Measurements from ENCODE around the gene DAGLB.

DAGLB gene

GRCh38 chr7:6432781-6433180 is 15.0 kb downstream of the DAGLB start:
- FAIRE-seq: no peak
- no peak for DNase-seq (ENCODE audit: low spot score)

- DNase-seq (ENCODE audit: low spot score) (no peak), FAIRE-seq (no peak)
Observed at GRCh38 chr7:6430974-6431373, 16.8 kb downstream of the DAGLB start.

DNA sequence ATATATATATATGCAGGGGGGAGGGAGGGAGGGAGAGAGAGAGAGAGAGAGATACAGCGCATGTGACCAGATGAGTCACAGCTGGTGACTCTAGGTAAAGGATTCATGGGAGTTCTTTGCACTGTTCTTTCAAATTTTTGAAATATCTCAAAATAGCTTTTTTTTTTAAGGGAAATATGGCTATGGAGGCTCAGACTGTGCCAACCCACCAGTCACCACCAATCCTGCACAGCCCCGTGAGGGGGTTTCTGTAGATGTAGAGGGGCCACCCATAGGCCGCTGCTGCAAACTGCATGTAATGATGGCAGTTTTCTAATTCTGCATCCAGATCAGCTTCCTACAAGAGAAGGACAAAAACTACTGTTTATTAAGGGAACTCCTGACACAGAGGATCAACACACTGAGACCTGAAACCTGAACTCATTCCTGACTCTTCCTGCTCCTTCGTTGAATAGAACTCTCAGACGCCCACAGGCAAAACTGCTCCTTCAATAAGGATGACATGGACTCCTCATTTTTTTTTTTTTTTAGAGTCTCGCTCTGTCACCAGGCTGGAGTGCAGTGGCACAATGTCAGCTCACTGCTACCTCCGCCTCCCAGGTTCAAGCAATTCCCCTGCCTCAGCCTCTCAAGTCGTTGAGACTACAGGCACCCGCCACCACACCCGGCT is 17.3 kb downstream of the DAGLB start:
- no peak for DNase-seq (ENCODE audit: low spot score)
- no peak for FAIRE-seq

- FAIRE-seq (no peak), DNase-seq (ENCODE audit: low spot score) (no peak)
Observed at GRCh38 chr7:6425948-6426347, 21.8 kb downstream of the DAGLB start.

DNA sequence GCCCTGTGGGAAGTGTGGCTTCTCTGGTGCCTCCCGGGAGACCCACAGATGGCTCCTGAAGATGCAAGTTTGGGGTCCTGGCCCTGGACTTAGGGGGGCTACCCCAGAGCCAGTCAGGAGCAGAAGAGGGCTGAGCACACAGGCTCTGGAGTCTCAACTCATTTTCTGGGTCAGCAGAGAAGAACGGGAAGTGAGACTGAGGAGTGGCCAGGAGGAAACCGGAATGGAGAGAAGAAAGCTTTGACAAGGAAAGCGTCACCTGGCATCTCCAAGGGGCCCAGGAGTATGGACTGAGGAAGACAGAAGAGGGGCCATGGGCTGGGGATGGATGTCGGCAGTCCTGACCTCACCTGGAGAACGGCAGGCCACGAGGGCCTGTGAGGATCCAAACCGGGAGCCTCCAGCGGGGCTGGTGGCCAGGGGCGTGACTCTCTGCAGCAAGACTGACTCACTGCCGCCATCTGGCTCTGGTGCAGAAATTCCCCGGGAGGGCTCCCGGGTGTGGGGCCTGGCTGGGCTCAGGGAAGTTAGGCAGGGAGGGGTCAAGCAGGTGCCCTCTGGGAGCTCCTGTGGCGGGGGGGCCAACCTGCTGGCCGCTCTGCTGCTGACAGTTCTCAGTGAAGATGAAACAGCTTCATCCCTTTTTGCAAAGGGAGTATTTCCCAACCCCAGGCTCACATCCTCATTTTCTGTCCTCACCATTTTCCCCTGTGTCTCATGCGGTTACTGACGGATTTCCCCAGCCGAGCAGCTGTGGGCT is 23.6 kb downstream of the DAGLB start:
- FAIRE-seq: no peak
- DNase-seq (ENCODE audit: low spot score): no peak

DNA sequence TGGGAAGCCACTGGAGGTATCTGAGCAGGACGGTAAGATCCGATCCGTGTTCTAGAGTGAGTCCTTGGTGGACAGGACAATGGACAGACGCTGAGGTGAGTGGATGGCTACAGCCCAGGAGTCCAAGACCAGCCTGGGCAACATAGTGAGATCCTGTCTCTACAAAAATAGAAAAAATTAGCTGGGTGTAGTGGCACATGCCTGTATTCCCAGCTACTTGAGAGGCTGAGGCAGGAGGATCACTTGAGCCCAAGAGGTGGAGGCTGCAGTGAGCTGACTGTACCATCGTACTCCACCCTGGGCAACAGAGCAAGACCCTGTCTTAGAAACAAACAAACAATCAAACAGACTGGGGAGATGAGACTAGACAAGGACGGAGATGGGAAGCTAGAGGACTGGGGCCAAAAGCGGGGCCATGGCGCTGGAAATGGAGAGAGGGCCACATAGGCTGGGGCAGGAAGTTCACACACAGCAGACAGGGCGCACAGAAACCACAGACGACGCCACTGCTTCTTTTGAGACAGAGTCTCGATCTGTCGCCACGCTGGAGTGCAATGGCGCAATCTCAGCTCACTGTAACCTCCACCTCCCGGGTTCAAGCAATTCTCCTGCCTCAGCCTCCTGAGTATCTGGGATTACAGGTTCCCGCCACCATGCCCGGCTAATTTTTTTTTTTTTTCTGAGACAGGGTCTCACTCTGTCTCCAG is 24.7 kb downstream of the DAGLB start:
- FAIRE-seq (no peak), DNase-seq (ENCODE audit: low spot score) (no peak)

GRCh38 chr7:6422095-6422494 is 25.7 kb downstream of the DAGLB start:
- FAIRE-seq (no peak), DNase-seq (ENCODE audit: low spot score) (no peak)

DNA sequence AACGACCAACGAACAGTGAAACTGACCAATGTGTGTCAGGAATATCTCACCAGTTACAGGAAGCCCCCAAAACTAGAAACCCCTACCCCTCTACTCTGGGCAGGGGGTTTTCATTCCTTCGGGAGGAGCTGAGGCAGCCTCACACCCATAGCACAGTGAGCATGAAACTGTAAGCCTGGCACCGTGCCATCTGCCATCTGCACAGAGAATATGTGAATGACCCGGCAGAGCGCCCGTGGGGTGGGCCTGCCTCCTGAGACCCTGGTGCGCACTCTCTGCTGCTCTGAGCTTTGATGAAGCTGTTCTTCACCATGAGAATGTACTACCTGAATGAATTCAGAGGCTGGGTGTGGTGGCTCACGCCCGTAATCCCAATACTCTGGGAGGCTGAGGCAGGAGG is 27.1 kb downstream of the DAGLB start:
- DNase-seq (ENCODE audit: low spot score): no peak
- no peak for FAIRE-seq

DNA sequence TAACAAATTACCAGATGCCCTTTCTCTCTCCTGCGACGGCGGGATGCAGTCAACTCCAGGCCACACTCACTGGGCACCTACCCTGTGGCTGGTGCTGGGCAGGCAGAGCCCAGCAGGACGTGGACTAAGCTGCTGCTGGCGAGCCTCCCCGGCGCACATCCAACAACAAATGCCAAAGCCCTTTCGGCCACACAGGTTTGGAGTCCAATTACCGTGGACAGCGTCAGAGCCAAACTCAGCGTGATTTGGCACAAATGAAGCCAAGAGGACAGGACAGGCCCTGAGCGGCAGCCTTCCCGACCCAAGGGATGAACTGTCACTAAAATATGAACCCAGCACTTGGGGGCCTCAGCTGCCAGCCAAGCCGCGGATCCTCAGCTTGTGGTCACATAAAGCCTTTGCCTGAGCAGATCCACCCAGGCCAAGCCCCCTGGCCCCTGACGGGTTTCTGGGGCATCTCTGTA is 28.4 kb downstream of the DAGLB start:
- DNase-seq (ENCODE audit: low spot score) (no peak), FAIRE-seq (no peak)

DNA sequence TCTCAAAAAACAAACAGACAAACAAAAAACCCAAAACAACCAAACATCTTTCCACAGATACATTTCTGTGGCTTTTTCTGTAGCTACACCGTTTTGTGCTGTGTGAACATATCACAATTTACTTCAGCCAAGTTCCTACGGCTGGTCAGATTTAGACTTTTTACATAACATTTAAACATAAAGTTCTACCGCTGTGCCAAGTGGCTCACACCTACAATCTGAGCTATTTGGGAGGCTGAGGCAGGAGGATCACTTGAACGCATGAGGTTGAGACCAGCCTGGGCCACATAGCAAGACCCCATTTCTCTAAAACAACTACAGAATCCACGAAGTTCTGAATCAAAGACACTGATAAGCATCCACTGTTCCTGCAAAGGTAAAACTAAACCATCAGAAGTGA is 30.3 kb downstream of the DAGLB start:
- DNase-seq (ENCODE audit: low spot score) (no peak), FAIRE-seq (no peak)

- no peak for DNase-seq (ENCODE audit: low spot score)
- no peak for FAIRE-seq
Observed at GRCh38 chr7:6416516-6417145, 31.1 kb downstream of the DAGLB start.

- DNase-seq (ENCODE audit: low spot score) (no peak), FAIRE-seq (no peak)
Observed at GRCh38 chr7:6413637-6414036, 34.1 kb downstream of the DAGLB start.

GRCh38 chr7:6409944-6410693 is 37.6 kb downstream of the DAGLB start:
- no peak for FAIRE-seq

DNA sequence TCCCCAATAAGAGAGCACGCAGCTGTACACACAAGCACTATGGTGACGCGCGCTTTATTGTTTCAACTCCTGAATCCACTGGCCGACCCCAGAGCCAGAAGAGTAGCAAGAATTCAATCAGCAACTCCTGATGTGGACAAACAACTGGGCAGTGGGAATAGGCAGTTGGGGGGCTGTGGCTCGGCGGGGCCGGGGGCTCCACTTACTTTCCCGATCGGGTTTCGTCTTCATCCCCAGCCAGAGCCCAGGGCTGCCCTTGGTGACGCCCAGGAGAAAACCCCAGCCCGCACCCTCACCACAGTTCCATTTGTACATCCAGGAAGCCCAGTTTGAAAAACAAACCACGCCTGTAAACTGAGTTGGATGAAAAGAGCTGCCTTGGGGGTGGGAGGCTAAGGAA is 38.7 kb downstream of the DAGLB start:
- DNase-seq (ENCODE audit: low spot score) (no peak), FAIRE-seq (no peak)

More at GRCh38 chr7:6409944-6410693, 37.6 kb downstream of the DAGLB start:
- no peak for DNase-seq (ENCODE audit: low spot score)

DNA sequence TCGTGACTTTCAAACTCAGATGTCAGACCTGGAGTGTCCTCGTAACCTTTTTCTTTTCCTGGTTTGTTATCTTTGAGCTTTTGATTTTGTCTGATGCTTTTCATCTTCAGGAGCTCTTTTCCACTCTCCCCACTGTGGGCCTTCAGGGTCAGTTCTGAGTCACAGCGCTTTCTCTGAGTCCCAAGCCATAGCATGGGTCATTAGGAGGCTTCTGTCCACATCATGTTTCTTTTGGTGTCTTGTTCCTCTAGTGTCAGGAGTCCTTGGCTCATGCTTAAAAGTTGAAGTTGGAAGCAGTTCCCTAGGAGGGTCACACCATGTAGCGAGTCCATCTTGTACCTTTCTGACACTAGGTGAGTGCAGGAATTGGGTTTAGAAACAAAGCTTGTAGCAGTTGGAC is 40.3 kb downstream of the DAGLB start:
- no peak for FAIRE-seq

GRCh38 chr7:6406121-6406520 is 41.6 kb downstream of the DAGLB start:
- DNase-seq (ENCODE audit: low spot score): no peak
- no peak for FAIRE-seq

More for the DNA sequence above, 40.3 kb downstream of the DAGLB start:
- DNase-seq (ENCODE audit: low spot score): no peak

DNA sequence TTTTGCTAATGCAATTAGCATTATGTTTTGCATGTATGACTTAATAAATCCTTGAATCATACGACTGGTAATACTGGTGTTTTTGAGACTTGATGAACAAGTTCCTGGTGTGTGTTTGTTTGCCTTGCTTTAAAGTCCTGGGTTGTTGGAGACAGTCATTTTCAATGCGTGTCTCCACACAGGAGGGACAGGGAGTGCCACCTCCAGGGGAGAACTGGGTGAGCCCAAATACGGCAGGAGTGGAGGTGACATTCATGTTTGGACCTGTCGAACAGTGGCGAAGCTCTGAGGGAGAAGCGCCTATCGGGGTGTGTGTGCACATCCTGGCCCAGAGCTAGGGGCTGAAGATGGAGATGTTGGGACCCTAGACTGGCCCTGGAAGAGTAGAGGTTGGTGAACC is 43.8 kb downstream of the DAGLB start:
- DNase-seq (ENCODE audit: low spot score) (no peak), FAIRE-seq (no peak)

GRCh38 chr7:6402741-6403140 is 45.0 kb downstream of the DAGLB start:
- FAIRE-seq: no peak
- DNase-seq (ENCODE audit: low spot score): no peak

GRCh38 chr7:6402041-6402440 is 45.7 kb downstream of the DAGLB start:
- FAIRE-seq: no peak
- no peak for DNase-seq (ENCODE audit: low spot score)

DNA sequence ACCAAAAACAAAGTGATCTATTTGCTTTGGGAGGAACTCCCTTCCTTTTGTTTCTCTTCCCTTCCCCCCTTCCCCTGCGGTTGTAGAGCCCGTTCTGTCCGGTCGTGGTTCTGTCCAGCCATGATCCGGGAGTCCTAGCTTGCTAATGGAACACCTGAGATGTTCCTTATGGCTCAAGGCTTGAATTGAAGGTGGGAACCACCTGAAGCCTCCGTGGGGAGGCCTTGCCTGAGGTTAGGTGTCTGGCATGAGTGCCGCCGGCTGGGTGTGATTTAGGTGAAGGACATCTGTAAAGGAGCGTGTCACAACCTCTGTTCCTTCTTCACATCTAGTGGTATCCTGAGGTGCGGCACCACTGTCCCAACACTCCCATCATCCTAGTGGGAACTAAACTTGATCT is 46.2 kb downstream of the DAGLB start:
- FAIRE-seq (no peak), DNase-seq (ENCODE audit: low spot score) (no peak)

All from RCC 7860 (cell line).